ENCODE measurements around the gene CHID1.

DNA sequence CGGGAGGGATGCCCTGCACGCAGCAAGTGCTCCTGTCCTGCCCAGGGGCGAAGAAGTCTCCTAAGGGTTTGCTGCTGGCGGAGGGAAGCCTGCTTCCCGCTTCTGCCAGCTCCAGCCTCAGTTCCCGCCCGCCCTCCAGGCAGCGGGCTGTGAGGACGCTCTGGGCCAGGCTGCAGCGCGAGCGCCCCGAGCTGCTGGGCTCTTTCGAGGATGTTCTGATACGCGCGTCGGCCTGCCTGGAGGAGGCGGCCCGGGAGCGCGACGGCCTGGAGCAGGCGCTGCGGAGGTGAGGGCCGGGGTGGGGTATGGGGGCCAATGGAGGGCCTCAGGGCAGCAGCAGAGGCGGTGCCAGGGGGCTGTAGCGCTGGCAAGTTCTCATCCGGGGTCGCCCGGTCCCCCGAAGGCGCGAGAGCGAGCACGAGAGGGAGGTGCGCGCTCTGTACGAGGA, 80.7 kb downstream of the CHID1 start:
- TF ChIP-seq POLR2A (IDR thresholded peaks at IDR 0.05; ENCODE audit: low read depth, low read length) (no peak), TAF1 (IDR thresholded peaks at IDR 0.05; ENCODE audit: borderline replicate concordance, low read depth, low read length) (no peak)

Data from GM12892 (cell line).